Measurements from ENCODE around the gene ADAMTS10.
A peak's percentile ranks its signal among the peaks of the same experiment; 100 is the strongest.
"Not testable (repeated sequence)": the region's sequence is repeated elsewhere in the genome, so short reads cannot be mapped to it uniquely, and the experiment has no call there.

Gene ADAMTS10

DNA sequence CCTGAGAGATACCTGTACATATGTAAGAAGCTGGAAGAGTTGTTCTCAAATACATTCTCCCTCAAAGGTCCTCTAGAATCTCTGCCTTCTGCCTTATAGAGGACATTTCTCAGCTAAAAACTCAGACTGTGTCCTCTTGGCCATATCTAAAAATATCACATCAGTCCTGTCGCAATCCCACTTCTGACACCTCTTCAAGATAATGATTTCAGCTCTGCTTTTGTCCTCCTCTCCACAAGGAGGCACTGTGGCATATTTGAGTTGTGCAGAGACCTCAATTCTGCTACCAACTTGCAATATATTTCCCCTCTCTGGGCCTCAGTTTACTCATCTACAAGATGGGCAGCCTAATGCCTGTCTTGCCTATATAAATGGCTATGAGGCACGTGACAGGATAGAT is 16.6 kb downstream of the ADAMTS10 start:
- DNase-seq (ENCODE audit: low read depth in 2 of 2), result no peak

DNA sequence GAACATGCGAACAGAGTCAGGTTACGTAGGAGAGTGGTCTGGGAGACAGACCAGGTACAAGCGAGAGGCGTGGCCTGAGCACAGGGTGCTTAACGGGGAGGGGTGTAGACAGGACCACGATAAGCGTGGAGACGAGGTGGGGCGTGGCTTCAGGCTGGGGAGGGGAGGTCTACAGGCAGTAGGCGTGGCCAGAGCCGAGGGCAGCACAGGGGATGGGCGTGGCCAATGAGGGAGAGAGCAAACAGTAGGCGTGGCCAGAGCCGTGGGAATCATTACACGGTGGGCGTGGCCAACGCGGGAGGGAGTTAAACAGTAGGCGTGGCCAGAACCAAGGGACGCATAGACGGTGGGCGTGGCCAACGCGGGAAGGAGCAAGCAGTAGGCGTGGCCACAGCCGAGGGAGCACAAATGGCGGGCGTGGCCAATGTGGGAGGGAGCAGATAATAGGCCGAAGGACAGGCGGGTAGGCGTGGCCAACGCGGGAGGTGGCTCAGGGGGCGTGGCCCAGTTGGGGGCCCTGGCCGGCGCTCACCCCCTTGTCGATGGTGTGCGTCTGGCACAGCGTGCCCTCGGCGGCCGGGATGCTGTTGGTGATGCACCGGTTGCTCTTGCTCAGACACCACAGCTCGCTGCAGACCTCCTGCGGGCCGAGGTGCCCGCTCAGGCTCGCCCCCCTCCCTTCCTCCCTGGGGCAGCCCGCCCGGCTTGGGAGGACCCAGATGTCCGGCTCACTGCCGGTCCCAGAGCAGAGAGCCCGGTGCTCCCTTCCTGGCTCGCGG is 18.1 kb downstream of the ADAMTS10 start:
- DNase-seq (ENCODE audit: low read depth in 2 of 2), result peak; percentile 89 to 91

DNA sequence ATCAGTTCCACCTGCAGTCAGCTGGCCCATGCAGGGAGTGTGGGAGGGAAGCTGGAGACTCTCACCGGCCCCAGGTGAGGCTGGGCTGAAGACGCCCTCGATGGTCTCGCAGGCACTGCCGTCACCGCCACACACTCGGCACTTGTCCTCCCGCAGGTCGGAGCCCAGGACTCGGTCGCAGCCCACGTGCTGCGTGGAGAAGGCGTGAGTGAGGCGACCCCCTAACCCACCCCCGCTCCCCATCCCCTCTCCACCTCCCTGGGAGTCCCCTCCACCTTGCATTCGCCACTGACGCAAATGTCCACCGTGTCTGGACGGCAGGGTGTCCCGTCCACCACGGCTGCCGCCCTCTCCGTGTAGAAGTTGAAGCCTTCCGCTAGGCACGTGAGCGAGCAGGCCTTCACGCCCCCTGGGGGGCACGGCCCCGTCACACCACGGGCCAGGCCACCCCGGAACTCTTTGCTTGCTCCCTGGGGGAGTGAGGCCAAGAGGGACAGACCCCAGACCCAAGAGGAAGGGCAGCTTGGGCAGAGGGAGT is 21.3 kb downstream of the ADAMTS10 start:
- no peak for DNase-seq (ENCODE audit: low read depth in 2 of 2)

DNA sequence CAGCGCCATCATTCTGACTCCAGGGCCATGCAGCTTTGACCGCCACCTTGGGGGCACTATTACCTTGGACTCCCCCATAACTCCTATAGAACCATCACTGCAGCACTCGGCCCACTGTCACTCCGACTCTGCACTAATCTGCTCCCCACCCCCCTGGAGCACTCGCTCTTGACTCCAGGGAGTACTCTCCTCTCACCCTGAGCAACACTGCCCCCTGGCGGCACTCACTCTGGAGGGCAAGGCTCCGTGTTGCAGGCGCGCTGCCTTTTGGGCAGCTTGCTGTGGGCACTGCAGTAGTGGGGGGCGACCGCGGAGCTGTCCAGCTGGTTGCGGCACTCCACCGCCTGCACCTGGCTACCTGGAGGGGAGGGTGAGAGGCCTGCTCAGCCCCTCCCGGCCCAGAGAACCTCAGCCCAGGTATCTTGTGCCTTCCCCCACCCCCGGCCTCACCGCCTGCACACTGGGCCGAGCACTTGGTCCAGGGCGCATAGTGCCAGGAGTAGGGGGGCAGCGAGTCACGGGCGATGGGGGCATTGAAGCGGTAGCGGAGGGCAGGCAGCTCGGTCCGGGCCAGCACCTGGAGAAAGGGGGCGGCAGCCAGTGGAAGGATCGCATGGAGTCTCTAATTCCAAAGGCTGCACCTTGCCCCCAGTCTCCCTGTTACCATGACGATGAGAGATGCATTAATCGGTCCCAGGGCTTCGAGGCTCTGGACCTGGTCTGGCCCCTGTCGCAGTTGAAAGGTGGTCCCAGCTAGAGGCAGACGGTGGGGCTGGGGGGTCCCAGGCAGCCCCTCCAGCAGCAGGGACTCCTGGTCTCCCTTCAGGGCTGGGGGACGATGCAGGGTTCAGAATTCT is 24.4 kb downstream of the ADAMTS10 start:
- peak in 1 of 2 donors; percentile 49 for DNase-seq (ENCODE audit: low read depth in 2 of 2)

DNA sequence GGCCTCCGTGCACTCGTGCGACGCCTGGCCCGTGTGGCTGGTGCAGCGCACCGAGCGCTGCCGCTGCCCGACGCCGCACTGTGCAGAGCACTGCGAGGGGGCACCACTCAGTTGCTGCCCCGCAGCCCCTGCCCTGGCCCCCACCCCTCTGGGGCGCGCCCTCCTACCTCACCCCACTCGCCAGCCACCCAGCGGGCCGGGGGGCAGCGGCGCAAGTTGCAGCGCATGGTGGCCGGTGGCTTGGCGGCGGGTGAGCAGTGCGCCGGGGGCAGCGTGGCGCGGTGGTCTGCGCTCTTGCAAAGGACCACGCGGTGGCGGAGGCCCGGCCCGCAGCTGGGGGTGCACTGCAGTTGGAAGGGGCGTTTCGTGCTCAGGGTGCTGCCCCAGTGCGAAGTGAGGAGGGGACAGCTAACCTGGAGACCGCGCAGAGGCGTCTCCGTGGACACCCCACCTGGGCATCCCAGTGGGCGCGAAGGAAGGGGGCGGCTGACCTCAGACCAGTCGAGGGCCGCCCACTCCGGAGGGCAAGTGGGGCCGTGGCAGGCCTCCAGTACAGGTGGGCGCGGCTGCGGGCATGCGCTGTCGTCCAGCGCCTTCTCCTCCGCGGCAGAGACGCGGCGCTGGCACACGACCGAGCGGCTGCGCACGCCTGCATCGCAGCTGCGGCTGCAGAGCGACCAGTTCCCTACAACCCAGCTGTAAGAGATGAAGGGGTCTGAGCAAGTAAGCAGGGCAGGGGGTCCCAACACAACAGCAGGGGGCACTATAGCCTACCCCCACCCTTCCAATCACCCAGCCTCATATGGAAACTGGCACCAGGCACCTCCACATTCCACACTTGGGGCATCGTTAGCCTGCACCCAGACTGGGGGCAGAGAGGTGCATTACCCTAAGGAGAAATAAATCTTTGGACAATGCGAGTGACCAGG is 25.3 kb downstream of the ADAMTS10 start:
- DNase-seq (ENCODE audit: low read depth in 2 of 2), result no peak

DNA sequence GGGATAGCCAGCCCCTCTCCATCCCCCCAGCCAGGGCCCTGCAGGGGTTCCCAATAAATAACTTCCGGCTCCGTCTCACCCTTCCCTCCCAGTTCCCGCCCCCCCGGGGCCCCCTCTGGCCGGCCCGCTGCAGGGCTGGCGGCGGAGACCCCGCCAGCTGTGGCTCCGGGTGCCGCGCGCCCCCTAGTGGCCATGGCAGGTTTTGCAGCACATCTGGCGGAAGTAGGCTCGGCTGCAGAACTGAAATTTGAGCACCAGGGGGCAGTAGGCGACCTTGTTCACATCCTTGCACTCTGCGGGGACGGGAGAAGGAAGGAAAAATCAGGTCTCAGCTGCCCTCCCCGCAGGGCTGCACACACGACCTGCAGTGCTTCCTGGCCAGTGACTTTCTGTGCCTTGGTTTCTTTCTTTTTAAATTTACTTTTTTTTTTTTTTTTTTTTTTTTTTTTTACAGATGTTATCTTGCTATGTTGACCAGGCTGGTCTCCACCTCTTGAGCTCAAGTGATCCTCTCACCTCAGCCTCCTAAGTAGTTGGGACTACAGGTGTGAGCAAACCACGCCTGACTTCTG is 29.7 kb downstream of the ADAMTS10 start:
- DNase-seq (ENCODE audit: low read depth in 2 of 2), result peak; percentile 77 to 86

DNA sequence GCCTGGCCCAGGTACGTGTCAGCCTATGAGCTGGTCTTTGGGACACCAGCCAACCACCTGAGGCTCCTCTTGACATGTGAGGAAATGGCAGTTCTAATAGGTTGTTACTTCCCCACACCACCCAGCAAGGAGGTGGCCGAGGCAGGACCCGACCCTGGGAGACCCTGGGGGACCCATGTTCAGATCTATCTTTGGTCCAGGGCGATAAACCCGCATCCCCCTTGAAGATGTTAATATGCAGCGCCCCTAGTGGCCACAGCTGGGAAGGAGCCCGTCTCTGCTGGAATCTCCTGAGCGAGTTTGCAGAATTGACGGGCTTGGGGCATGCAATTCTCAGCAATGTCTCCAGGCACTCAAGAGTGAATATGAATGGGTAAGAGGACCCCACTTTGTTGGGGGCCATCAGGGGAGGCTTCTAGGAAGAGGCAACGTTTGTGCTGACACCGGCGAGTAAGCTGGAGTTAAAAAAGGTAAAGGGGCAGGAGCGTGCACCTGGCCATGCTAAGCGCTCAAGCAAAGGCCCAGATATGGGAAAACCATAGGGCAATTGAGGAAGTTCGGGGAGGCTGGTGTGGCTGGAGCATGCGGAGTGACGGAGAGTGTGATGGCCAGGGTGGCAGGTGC is 31.8 kb downstream of the ADAMTS10 start:
- peak; percentile 77 to 80 for DNase-seq (ENCODE audit: low read depth in 2 of 2)

DNA sequence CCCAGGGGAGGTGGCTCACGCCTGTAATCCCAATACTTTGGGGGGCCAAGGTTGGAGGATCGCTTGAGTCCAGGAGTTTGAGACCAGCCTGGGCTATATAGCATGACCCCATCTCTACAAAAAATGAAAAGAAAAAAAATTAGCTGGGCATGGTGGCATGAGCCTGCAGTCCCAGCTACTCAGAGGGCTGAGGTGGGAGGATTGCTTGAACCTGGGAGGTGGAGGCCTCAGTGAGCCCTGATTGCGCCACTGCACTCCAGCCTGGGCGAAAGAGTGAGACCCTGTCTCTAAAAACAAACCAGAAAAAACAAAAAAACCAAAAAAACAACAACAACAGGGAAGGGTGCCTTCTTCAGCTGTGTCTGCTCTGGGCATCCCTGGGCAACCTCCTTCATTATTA is 32.8 kb downstream of the ADAMTS10 start:
- no peak for DNase-seq (ENCODE audit: low read depth in 2 of 2)

DNA sequence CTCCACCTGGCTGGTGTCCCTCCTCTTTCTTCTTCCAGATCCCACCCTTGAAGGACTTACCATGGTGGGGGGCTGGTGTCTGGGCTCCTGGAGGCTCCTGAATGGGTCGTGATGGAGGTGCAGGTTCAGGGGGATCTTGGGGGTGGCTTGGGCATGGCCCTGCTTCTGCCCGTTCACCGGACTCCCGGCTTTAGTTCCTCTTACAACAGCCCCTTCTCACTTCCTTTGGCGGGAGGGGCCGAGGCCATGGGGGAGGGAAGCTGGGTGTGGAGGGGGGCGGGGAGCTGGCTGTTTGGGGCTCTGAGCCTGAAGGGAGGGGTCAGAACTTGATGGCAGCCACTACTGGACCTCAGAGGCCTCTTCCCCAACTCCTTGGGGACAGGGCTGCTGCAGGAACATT is 33.3 kb downstream of the ADAMTS10 start, which contains the start of gene MYO1F:
TSS of gene MYO1F (minus strand) at position 196 of the 400 bp plus-strand sequence. CDS start at position 63, 133 bp downstream.
- no peak for DNase-seq (ENCODE audit: low read depth in 2 of 2)

DNA sequence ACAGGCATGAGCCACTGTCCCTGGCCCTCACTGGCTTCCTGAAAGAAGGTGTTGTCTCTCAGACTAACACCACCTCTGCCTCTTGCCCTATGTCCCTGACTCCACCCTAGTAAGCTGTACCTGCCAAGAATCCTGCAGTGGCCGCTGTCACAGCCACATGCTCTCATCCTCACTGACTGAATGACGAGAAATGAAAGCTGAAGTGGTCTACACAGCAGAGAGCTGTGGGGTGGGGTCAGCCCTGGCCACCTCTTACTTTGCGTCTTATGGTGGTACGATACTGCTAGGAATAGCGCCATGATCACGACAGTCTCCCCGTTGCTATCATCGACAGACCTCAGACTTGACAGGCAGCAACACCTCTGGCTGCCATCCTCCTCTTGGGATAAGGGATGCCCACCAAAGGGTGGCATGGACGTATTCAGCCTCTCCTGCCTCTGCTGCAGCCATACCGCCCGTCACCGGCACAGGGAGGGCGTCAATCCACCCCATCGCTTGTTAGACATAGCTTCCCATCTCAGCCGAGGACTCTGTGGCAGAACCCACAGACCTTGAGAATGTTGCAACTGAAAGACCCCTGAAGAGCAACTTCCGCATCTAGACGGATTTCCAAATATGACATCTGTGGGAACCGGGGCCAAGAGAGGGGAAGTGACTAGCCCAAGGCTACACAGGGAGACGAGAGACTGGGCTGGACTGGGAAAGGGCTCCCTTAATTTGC is 34.1 kb downstream of the ADAMTS10 start:
- DNase-seq (ENCODE audit: low read depth in 2 of 2), result no peak

DNA sequence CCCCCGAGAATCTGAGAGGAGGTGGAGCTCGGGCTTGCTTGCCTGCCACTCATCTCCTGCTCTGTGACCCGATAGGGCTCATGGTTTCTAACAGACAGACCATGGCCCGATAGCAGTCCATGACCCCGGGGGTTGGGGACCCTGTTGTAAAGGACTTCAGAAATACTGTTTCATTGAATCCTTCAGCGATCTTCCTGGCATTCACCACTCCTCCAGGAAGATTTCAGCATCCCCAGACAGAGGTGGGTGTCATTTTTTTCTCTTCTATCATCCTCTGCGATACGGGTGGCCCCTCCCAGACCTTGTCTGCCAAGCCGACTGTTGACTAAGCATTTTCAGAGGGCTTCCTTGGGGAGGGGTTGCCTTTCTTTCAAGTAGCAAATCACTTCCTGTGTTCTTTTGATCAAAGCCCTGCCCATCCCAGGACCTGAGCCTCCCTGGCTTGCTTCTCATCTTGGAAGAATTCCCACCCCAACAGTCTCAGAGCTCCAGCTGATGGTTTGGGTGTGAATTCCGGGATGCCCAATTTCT is 35.0 kb downstream of the ADAMTS10 start:
- peak in 1 of 2 donors; percentile 31 for DNase-seq (ENCODE audit: low read depth in 2 of 2)

DNA sequence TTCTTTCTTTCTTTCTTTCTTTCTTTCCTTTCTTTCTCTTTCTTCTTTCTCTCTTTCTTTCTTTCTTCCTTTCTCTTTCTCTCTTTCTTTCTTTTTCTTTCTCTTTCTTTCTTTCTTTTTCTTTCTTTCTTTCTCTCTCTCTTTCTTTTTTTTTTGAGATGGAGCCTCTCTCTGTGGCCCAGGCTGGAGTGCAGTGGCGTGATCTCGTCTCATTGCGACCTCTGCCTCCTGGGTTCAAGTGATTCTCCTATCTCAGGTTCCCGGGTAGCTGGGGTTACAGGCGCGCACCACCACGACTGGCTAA is 35.9 kb downstream of the ADAMTS10 start:
- DNase-seq (ENCODE audit: low read depth in 2 of 2), result not testable (repeated sequence)

DNA sequence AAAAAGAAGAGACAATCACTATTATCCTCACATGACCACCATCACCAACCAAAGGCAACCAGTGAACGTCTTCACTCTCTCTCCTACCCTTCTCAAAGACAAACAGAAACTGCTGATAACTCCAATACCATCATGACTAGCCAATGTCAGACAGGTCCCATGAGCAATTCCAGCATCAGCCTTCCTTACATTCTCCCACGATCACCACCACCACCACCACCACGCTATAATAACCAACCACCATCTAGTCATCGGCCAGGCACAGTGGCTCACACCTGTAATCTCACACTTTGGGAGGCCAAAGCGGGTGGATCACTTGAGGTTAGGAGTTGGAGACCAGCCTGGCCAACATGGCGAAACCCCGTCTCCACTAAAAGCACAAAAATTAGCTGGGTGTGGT is 37.2 kb downstream of the ADAMTS10 start:
- no peak for DNase-seq (ENCODE audit: low read depth in 2 of 2)

DNA sequence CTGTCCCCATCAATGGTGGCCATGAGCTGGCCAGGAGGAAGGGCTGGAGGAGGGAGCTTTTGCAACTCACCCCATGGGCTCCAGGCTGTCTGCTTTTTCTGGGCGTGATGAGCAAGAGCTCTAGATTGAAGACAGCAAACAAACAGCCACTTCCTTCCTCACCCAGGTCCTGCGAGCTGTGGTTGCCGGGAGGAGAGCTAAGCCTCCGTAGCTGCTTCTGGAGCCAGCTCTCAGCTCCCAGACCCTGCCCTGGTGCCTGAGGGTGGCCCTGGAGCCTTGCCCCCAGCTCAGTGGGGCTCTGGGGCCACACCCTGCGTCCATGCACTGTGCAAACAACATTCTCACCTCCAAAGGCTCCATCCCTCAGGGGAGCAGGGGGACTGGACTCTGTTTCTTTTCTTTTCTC is 39.5 kb downstream of the ADAMTS10 start:
- peak in 1 of 2 donors; percentile 25 for DNase-seq (ENCODE audit: low read depth in 2 of 2)

DNA sequence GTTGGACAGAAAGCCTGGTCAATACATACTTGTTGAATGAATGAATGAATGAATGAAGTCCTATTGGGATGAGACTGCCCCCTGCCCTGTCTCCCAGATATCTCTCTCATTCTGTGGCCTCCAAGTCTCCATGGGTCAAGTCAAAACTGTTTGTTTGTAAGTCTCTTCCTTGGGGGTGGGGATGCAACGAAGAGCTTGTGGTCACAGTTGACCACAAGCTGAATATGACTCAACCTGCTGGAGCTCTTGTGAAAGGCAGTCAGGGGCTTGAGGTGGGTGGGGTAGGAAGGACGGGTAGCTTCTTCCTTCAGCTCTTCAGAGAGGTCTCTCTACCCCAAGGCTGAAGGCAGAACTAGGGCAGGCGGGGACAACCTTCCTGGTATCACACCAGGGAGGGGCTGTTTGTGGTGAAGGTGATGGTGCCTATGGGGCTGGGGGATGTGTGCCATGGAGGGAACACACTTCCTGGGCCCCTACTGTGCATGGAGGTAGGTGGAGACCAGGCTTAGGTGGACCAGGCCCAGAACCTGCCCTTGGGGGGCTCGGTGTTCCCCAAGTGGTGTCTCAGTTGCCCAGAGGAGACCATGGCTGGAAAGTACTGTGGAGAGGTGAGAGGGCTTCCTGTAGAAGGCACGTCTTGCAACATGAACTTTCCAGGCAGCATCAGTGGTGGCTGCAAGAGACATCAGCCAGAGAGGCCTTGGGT is 41.3 kb downstream of the ADAMTS10 start:
- DNase-seq (ENCODE audit: low read depth in 2 of 2), result peak in 1 of 2 donors; percentile 25

DNA sequence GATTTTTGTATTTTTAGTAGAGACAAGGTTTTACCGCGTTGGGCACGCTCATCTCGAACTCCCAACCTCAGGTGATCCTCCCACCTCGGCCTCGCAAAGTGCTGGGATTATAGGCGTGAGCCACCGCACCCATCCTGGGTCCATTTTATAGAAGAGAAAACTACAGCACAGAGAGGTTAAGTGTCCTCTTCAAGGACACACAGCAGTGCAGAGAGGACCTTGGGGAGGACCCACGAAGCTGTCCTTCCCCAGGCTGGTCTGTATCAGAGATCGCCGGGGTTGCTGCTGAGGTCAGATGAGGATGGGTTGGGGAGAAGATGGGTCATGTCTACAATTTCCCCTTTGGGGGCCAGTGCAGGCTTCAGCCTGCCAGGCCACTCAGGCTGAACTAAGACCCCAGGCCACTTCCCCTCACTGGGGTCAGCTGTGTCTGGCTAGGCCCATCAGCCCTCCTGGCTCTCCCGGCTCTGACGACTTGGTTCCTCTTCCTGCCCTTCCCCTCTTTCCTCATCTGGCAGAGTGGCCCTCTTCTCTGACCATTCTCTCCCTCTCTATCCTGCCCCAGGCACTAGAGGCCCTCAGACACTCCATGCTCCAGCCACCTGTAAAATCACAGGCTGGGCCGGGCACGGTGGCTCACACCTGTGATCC is 42.9 kb downstream of the ADAMTS10 start:
- no peak for DNase-seq (ENCODE audit: low read depth in 2 of 2)

DNA sequence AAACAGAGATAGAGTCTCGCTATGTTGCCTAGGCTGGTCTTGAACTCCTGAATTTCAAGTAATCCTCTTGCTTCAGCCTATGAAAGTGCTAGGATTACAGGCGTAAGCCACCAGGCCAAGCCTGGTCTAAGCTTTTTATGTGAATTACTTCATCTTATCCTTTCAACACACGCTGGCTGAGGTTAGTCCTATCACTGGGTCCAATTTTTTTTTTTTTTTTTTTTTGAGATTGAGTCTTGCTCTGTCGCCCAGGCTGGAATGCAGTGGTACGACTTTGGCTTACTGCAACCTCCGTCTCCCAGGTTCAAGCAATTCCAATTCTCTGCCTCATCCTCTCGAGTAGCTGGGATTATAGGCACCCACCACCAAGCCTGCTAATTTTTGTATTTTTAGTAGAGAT is 43.7 kb downstream of the ADAMTS10 start:
- DNase-seq (ENCODE audit: low read depth in 2 of 2), result no peak

DNA sequence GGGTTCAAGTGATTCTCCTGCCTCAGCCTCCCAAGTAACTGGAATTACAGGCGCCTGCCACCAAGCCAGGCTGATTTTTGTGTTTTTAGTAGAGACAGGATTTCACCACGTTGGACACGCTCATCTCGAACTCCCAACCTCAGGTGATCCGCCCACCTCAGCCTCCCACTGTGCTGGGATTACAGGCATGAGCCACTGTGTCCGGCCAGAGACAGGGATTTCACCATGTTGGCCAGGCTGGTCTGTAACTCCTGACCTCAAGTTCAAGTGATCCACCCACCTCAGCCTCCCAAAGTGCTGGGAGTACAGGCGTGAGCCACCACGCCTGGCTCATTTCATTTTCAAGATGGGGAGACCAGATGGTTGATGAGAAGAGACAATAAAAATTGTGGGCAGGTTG is 45.6 kb downstream of the ADAMTS10 start:
- not testable (repeated sequence) for DNase-seq (ENCODE audit: low read depth in 2 of 2)

Measured in stimulated activated CD4-positive, alpha-beta T cell treated with anti-CD3 and anti-CD28 coated beads, Interleukin-1b, Interleukin-23, amount 100 ng/mL, for 4 hours (primary cell).